Fibroblast of peridontal ligament (primary cell): ENCODE measurements around the gene C1QTNF3.
"Not testable (repeated sequence)": the region's sequence is repeated elsewhere in the genome, so short reads cannot be mapped to it uniquely, and the experiment has no call there.

Source experiments
- DNase-seq: peaks from one replicate; pipeline ENCODE4 v3.0.0-alpha.2; 2010; ENCODE audit errors: extremely low read depth

The C1QTNF3 gene

GRCh38 chr5:34043099-34043876, at the start of gene C1QTNF3:
TSS of gene C1QTNF3 (minus strand) at chr5:34043213. CDS start at chr5:34043125, 88 bp downstream.
- DNase-seq = no peak

GRCh38 chr5:34091039-34091438, 48.0 kb upstream of the C1QTNF3 start:
- not testable (repeated sequence) for DNase-seq

GRCh38 chr5:34089802-34090201, 46.8 kb upstream of the C1QTNF3 start:
- not testable (repeated sequence) for DNase-seq

DNA sequence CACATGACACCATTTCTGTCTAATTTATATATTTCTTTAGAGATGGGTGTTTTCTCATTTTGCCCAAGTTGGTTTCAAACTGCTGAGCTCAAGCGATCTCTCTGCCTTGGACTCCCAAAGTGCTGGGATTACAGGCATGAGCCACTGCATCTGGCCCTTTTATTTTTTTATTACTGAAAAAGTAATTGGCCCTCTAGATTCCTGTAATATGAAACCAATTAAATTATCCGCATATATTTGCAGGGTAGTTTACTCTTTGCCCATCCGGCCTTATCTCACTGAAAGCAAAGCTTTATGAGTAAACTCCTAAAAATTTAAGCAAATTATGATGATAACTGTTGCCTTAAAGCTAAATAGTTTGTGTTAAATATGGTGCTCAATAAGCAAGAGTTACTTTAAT, 44.7 kb upstream of the C1QTNF3 start:
- not testable (repeated sequence) for DNase-seq

DNA sequence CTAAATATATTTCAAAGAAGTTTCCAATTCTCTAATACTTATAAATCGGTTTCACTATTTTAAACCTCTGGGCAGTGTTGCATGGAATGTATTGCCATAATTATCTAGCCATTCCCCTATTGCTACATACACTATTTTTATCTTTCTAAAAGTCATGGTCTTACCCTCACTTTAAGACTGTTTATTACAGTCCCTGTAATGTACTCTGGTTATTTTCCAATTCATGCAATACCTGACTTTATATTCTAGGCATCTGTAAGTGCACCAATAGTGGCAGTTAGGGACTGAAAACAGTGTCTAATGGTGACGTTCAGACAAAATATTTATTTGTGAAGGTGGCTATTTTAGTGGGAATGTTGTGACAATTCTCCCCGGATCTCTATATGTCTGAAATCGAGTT, 40.9 kb upstream of the C1QTNF3 start:
- DNase-seq = not testable (repeated sequence)

DNA sequence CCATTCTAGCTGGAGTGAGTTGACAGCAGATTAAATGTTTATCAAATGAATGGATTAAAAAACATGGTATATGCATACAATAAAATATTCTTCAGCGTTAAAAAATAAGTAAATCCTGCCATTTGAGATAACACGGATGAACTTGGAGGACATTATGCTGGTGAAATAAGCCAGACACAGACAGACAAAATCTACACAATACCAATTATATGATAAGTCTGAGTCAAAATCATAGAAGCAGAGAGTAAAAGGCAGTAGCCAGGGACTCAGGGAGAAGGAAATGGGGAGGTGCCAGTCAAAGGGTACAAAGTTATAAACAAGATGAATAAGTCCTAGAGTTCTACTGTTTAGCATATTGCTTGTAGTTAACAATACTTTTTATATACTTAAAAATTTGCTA, 36.5 kb upstream of the C1QTNF3 start:
- DNase-seq = not testable (repeated sequence)

GRCh38 chr5:34077636-34078035, 34.6 kb upstream of the C1QTNF3 start:
- not testable (repeated sequence) for DNase-seq

GRCh38 chr5:34076719-34077364, 33.8 kb upstream of the C1QTNF3 start:
- peak; percentile 40 for DNase-seq

- DNase-seq = peak; percentile 29
Measured at GRCh38 chr5:34074472-34074871, 31.5 kb upstream of the C1QTNF3 start.

DNA sequence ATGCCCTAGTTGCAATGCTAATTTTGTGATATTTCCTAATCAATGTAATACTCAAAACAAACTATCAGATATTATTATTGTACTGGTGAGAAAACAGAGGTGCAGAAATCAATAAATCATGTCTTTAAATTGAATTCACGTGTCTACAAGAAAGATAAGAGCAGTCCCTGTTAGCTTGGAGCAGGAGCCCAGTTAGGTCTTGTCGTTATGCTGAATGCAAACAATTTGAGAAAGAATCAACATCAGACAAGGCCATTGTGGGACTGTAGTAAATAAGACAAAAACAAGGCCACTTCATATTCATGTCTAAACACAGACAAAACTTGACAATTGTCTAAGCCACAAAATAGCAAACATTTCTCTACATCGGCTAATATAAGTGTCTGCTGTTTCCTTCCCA, 31.1 kb upstream of the C1QTNF3 start:
- DNase-seq = not testable (repeated sequence)

GRCh38 chr5:34070626-34071025, 27.6 kb upstream of the C1QTNF3 start:
- DNase-seq = not testable (repeated sequence)

GRCh38 chr5:34064656-34065055, 21.6 kb upstream of the C1QTNF3 start:
- DNase-seq = no peak

DNA sequence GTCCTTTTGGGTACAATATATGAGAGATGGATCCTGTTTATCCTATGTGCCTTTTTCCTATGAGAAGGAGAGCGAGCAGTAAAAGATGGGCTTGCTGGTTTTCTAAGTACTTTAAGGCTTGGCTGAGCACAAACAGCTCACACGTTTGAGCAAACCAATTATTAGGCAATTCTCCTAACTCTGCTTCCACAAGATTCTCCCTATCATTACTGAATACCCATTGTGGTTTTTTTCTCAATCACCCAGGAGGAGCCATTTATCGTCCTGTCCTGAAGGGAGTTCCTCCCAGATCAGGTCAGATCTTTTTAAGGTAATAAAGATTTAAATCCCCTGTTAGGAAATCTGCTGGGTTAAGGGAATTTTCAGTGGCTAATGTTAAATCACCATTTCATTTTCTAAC, 19.4 kb upstream of the C1QTNF3 start:
- no peak for DNase-seq

GRCh38 chr5:34061993-34062392, 19.0 kb upstream of the C1QTNF3 start:
- DNase-seq = no peak

- no peak for DNase-seq
Measured at GRCh38 chr5:34059977-34060376, 17.0 kb upstream of the C1QTNF3 start.

GRCh38 chr5:34058532-34058931, 15.5 kb upstream of the C1QTNF3 start:
- DNase-seq = no peak

DNA sequence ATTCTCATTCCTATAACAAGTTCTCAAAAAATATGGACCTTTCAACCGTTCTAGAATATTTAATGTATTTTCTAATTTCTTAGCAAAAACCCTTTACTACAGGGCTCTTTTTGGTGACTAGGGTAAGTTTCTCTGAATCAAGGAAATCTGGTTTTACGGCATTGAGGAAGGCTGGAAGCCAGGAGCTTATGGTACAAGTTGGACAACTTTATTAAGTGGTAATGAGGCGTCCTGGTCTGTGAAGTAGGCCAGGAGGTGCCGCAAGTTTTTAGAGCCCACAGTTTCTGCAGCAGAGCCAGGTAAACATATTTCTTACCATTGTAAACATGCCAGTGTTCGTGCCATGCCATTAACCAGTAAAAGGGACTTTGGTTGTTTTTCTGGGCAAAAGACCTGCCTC, 14.6 kb upstream of the C1QTNF3 start:
- no peak for DNase-seq

- no peak for DNase-seq
Measured at GRCh38 chr5:34057118-34057517, 14.1 kb upstream of the C1QTNF3 start.

DNA sequence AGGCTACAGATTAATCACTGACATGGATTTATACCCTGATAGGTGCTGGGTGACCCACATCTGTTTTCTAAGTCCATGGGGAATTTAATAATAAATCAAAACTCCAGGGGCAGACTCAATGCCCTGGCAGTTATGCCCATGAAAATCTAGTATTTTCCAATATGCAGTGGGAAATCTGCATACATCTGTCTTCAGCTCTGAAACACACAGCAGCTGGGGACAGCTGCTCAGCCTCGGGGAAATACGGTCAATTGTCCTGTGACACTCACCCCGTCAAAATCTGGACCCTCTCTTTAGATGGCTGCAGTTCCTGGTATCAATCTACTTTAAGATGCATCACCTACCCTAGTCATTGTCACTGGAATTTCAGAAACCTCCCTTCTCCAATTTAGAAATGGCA, 12.7 kb upstream of the C1QTNF3 start:
- DNase-seq = no peak

- DNase-seq = no peak
Measured at GRCh38 chr5:34054400-34054729, 11.4 kb upstream of the C1QTNF3 start.

- no peak for DNase-seq
Measured at GRCh38 chr5:34053571-34054399, 10.8 kb upstream of the C1QTNF3 start.

DNA sequence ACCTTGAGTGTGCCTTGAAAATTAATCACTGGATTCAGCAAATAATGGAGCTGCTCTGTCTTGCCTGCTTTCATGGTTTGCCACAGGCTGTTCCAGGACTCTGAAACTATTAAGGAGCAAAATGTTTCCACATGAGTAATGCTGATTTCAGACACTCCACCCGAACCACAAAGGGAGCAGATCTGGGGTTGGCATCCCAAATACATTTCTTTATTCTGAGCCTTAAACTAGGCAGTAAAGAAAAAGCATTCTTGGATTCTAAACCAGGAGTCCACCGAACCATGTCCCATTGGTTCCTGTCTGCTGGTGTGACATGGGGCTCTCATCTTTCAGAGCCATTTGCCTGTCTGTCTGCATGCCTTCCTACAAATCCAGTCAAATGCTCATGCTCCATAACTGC, 10.1 kb upstream of the C1QTNF3 start:
- DNase-seq = peak; percentile 95
